ENCODE results near the gene PPP2R5C. TPM values are rescaled to one million over a fixed set of nuclear protein-coding genes. Genes with fewer than 3 reads are reported as not detected.

The PPP2R5C gene
- total and polyA plus RNA-seq, 9 of the 15 experiments (the other 6 are each of a cell fraction or from before 2014, with no cell fraction given) = 284 to 617 (median 395) TPM

DNA sequence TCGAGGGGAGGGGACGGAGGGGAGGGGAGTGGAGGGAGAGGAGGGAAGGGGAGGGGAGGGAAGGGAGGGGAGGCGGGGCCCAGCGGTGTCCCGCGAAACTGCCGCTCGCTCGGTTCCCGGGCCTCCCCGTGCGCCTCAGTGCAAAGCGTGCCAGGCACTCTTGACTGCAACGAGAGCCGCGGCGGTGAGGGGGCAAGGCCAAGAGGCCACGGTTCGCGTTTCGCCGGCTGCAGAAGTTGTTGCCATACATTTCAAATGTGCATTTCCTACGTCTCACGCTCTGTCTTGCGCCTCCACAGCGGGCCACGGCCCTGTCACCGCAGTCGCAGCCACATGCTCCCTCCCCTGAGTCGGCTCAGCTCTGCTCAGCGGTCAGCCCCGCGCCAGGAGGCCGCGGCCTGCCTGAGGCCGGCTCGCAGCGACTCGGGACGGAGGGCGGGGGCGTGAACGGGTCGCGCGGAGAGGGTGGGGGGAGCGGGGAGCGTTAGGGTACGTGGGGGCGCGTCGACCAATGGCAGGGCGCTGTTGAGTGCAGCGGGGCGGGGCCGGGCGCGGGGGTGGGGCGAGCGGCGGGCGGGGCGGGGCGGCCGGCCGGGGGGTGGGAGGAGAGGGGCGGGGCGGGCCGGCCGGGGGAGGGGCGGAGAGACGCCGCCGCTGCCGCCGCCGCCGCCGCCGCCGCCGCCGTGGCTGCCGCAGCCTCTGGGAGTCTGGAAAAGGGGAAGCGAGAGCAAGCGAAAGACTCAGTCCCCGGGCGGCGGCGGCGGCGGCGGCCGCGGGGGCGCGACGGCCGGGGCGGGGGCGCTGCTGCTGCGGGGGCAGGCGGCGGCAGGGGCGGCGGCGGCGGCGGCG is at the start of gene PPP2R5C (continued):
- TF ChIP-seq NFRKB (IDR thresholded peaks at IDR 0.05; ENCODE audit: low read depth) (peak; percentile 77; the same call in 1 of the 2 replicates), MBD2 (IDR thresholded peaks at IDR 0.05; ENCODE audit: borderline replicate concordance, low read depth) (peak; percentile 37; the same call in 1 of the 2 replicates), ZNF785 (CRISPR knock-in tag; IDR thresholded peaks at IDR 0.05) (no peak), KDM2B (CRISPR knock-in tag; IDR thresholded peaks at IDR 0.05) (no peak), ZBTB17 (CRISPR knock-in tag; IDR thresholded peaks at IDR 0.05) (0 out of 2 replicates have a peak, but pooled peaks have one; percentile 36), ZNF165 (CRISPR knock-in tag; IDR thresholded peaks at IDR 0.05; ENCODE audit: borderline replicate concordance) (no peak), ZBTB2 (IDR thresholded peaks at IDR 0.05) (no peak), ZNF766 (CRISPR knock-in tag; conservative IDR thresholded peaks at IDR 0.05) (0 out of 2 replicates have a peak, but pooled peaks have one; percentile 12), FOXP4 (CRISPR knock-in tag; IDR thresholded peaks at IDR 0.05; ENCODE audit: borderline replicate concordance) (peak; percentile 47; the same call in 1 of the 2 replicates), REST (IDR thresholded peaks at IDR 0.05; ENCODE audit: borderline replicate concordance) (no peak), REST (CRISPR knock-in tag; IDR thresholded peaks at IDR 0.05; ENCODE audit: low read depth) (0 out of 2 replicates have a peak, but pooled peaks have one; percentile 40)
- TF ChIP-seq, protein P1, sequence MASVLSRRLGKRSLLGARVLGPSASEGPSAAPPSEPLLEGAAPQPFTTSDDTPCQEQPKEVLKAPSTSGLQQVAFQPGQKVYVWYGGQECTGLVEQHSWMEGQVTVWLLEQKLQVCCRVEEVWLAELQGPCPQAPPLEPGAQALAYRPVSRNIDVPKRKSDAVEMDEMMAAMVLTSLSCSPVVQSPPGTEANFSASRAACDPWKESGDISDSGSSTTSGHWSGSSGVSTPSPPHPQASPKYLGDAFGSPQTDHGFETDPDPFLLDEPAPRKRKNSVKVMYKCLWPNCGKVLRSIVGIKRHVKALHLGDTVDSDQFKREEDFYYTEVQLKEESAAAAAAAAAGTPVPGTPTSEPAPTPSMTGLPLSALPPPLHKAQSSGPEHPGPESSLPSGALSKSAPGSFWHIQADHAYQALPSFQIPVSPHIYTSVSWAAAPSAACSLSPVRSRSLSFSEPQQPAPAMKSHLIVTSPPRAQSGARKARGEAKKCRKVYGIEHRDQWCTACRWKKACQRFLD (CRISPR knock-in tag; IDR thresholded peaks at IDR 0.05) = 0 out of 2 replicates have a peak, but pooled peaks have one; percentile 25
